ENCODE data around the gene SEMA3B. TPM values are rescaled to one million over a fixed set of nuclear protein-coding genes. Genes with fewer than 3 reads are reported as not detected.

SEMA3B gene
- total RNA-seq, 1 experiment from 2014 or later = 7.6 TPM

- H3K27ac Mint-ChIP-seq (ENCODE audit: low read depth, unreplicated experiment) = peak within 1 kb of the TSS; percentile 98
- peak within 1 kb of the TSS; percentile 80 for H3K4me3 Mint-ChIP-seq (ENCODE audit: unreplicated experiment)
- no peaks in the 10 kb centered on the region for H3K36me3 Mint-ChIP-seq (ENCODE audit: insufficient read depth, unreplicated experiment)
- H3K4me1 Mint-ChIP-seq (ENCODE audit: insufficient read depth, unreplicated experiment) = peaks cover 7% of the 10 kb centered on the region
- ChIA-PET POLR2A (interaction anchor here (1.8 to 5.0 kb wide), 2 partner anchors 15 to 30 kb away, joined by 4 to 22 read pairs; partner anchors contain the start of gene IFRD2), CTCF (interaction anchor here (0.7 to 3.9 kb wide), 9 partner anchors 8 to 56 kb away, joined by 3 to 38 read pairs (median 10); partner anchors contain the start of genes HYAL1, HYAL3, IFRD2 and NAA80)
- no TSS peak for BruUV-seq (replicated peaks)
- DNase-seq (ENCODE audit: unreplicated experiment) = no peak
- no peaks in the 10 kb centered on the region for H3K9me3 Mint-ChIP-seq (ENCODE audit: unreplicated experiment)
- H3K27me3 Mint-ChIP-seq (ENCODE audit: insufficient read depth, unreplicated experiment) = no peaks in the 10 kb centered on the region
- TF ChIP-seq CTCF (IDR thresholded peaks at IDR 0.05; ENCODE audit: unreplicated experiment) = no peak
- intact Hi-C loops (cut with micrococcal nuclease) = no loop called here
These were observed 53.6 kb downstream of the SEMA3B start, which contains the start of gene HYAL2 for GRCh38 chr3:50322386-50323091. Gene HYAL2, minus strand, starts transcription at chr3:50322745. Its CDS starts 2,256 bp downstream, at chr3:50320489.

GRCh38 chr3:50323092-50323600 lies 54.2 kb downstream of the SEMA3B start:
- TF ChIP-seq CTCF (IDR thresholded peaks at IDR 0.05; ENCODE audit: unreplicated experiment) = no peak
- Mint-ChIP-seq H3K4me1 (ENCODE audit: insufficient read depth, unreplicated experiment) (peaks cover 6% of the 10 kb centered on the region), H3K9me3 (ENCODE audit: unreplicated experiment) (no peaks in the 10 kb centered on the region), H3K36me3 (ENCODE audit: insufficient read depth, unreplicated experiment) (peaks cover under 1% of the 10 kb centered on the region), H3K4me3 (ENCODE audit: unreplicated experiment) (peak overlapping the region; percentile 21), H3K27ac (ENCODE audit: low read depth, unreplicated experiment) (no peak overlapping the region), H3K27me3 (ENCODE audit: insufficient read depth, unreplicated experiment) (no peaks in the 10 kb centered on the region)
- intact Hi-C loops (cut with micrococcal nuclease) = no loop called here
- no peak for DNase-seq (ENCODE audit: unreplicated experiment)
- no TSS peak for BruUV-seq (replicated peaks)
- POLR2A ChIA-PET = interaction anchor here (1.8 to 5.0 kb wide), 2 partner anchors 14 to 31 kb away, joined by 4 to 22 read pairs; partner anchors contain the start of gene IFRD2
- CTCF ChIA-PET = interaction anchor here (0.7 to 3.9 kb wide), 12 partner anchors 8 to 1346 kb away, joined by 3 to 38 read pairs (median 8); partner anchors contain the start of genes HYAL1, HYAL3, IFRD2 and NAA80

- ChIA-PET CTCF (interaction anchor here (0.6 to 3.9 kb wide), 28 partner anchors 9 to 1345 kb away, joined by 3 to 38 read pairs (median 4); partner anchors contain the start of genes HYAL1, HYAL3, IFRD2 and NAA80), POLR2A (interaction anchor here (1.2 to 5.0 kb wide), 4 partner anchors 13 to 32 kb away, joined by 3 to 22 read pairs (median 4); partner anchors contain the start of genes HYAL3, IFRD2 and NAA80)
- TF ChIP-seq CTCF (IDR thresholded peaks at IDR 0.05; ENCODE audit: unreplicated experiment) = no peak
- H3K4me3 Mint-ChIP-seq (ENCODE audit: unreplicated experiment) = no peak overlapping the region
- no peak overlapping the region for H3K27ac Mint-ChIP-seq (ENCODE audit: low read depth, unreplicated experiment)
- no TSS peak for BruUV-seq (replicated peaks)
- H3K36me3 Mint-ChIP-seq (ENCODE audit: insufficient read depth, unreplicated experiment) = peaks cover 4% of the 10 kb centered on the region
- peaks cover 6% of the 10 kb centered on the region for H3K4me1 Mint-ChIP-seq (ENCODE audit: insufficient read depth, unreplicated experiment)
- intact Hi-C loops (cut with micrococcal nuclease) = loop anchor here (1.0 kb wide), 2 partner anchors 49 to 131 kb away; no protein-coding TSS in a partner anchor
- H3K9me3 Mint-ChIP-seq (ENCODE audit: unreplicated experiment) = no peaks in the 10 kb centered on the region
- no peaks in the 10 kb centered on the region for H3K27me3 Mint-ChIP-seq (ENCODE audit: insufficient read depth, unreplicated experiment)
- DNase-seq (ENCODE audit: unreplicated experiment) = no peak
These were observed 54.8 kb downstream of the SEMA3B start for GRCh38 chr3:50323614-50324199.

Measured in MCF 10A (cell line).